GM23338 (cell line): ENCODE results near the gene NTRK3.

Experiments
- CREB1 ChIP-seq: fragments of 250-450 bp; sonication (Bioruptor Pico); IDR thresholded peaks from 2 replicates; pipeline ENCODE4 v1.5.0; 2020; ENCODE audit warnings: low read depth, mild to moderate bottlenecking, moderate library complexity
- EZH2 ChIP-seq: fragments of 200-600 bp; sonication (generic); IDR thresholded peaks from one replicate; pipeline ENCODE4 v1.8.0; 2017; ENCODE audit warnings: antibody characterized with exemption, mild to moderate bottlenecking, low read depth; ENCODE audit not compliant: unreplicated experiment
- EZH2phosphoT487 ChIP-seq: fragments of 200-600 bp; sonication (generic); IDR thresholded peaks from one replicate; pipeline ENCODE4 v1.8.1; 2018; ENCODE audit warnings: antibody characterized with exemption; ENCODE audit not compliant: unreplicated experiment
- POLR2AphosphoS5 ChIP-seq: IDR thresholded peaks from 2 replicates; pipeline ENCODE4 v1.6.1; 2016; ENCODE audit warnings: antibody characterized with exemption, low read depth
- REST ChIP-seq: IDR thresholded peaks from one replicate; pipeline ENCODE4 v1.6.1; 2018; ENCODE audit warnings: antibody characterized with exemption; ENCODE audit not compliant: unreplicated experiment
- TF ChIP-seq, protein P1 (sequence below), 2 experiments: fragments of 200-600 bp in 1 of 2; sonication (generic) in 1 of 2; conservative IDR thresholded peaks; 2 replicates each; pipeline versions ENCODE4 v1.5.1 to v1.6.1; 2016 to 2017; ENCODE audit warnings: antibody characterized with exemption in 2 of 2, low read depth in 2 of 2, mild to moderate bottlenecking in 2 of 2, moderate library complexity in 1 of 2
- TF ChIP-seq, protein P2 (sequence below): IDR thresholded peaks from 2 replicates; pipeline ENCODE4 v1.6.1; 2016; ENCODE audit warnings: antibody characterized with exemption

DNA sequence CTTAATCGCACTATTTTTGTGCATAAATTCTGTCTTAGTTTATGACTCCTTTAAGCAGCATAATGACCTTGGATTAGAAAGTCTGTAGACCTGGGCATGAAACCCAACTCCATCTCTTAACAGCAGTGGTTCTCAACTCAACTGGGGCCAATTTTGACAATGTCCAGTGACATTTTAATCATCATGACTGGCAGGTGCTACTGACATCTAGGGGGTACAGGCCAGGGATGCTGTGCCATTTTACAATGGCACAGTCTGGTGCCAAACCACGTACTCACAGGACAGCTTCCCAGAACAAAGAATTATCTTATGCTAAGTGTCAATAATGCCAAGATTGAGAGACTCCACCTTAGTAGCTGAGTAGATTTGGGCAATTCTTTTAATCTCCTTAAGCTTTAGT is 405.0 kb downstream of the NTRK3 start:
- TF ChIP-seq POLR2AphosphoS5 (no peak), EZH2 (no peak), CREB1 (CRISPR knock-in tag) (no peak), REST (no peak), EZH2phosphoT487 (no peak)
- TF ChIP-seq, protein P1, sequence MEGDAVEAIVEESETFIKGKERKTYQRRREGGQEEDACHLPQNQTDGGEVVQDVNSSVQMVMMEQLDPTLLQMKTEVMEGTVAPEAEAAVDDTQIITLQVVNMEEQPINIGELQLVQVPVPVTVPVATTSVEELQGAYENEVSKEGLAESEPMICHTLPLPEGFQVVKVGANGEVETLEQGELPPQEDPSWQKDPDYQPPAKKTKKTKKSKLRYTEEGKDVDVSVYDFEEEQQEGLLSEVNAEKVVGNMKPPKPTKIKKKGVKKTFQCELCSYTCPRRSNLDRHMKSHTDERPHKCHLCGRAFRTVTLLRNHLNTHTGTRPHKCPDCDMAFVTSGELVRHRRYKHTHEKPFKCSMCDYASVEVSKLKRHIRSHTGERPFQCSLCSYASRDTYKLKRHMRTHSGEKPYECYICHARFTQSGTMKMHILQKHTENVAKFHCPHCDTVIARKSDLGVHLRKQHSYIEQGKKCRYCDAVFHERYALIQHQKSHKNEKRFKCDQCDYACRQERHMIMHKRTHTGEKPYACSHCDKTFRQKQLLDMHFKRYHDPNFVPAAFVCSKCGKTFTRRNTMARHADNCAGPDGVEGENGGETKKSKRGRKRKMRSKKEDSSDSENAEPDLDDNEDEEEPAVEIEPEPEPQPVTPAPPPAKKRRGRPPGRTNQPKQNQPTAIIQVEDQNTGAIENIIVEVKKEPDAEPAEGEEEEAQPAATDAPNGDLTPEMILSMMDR (conservative IDR thresholded peaks at IDR 0.05; ENCODE audit: low read depth in 2 of 2) = no peak
- TF ChIP-seq, protein P2, sequence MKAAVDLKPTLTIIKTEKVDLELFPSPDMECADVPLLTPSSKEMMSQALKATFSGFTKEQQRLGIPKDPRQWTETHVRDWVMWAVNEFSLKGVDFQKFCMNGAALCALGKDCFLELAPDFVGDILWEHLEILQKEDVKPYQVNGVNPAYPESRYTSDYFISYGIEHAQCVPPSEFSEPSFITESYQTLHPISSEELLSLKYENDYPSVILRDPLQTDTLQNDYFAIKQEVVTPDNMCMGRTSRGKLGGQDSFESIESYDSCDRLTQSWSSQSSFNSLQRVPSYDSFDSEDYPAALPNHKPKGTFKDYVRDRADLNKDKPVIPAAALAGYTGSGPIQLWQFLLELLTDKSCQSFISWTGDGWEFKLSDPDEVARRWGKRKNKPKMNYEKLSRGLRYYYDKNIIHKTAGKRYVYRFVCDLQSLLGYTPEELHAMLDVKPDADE = no peak
